ENCODE results near the gene RABL2B.

Gene RABL2B

GRCh38 chr22:50737728-50738648, 45.4 kb downstream of the RABL2B start, which contains the start of gene ACR:
ACR (plus strand) TSS chr22:50738204; CDS start chr22:50738236, 32 bp downstream.
- no peak for DNase-seq

GRCh38 chr22:50735739-50736030, 47.8 kb downstream of the RABL2B start:
- DNase-seq, result no peak

GRCh38 chr22:50734986-50735738, 48.3 kb downstream of the RABL2B start:
- DNase-seq, result no peak

- no peak for DNase-seq
These were observed 49.1 kb downstream of the RABL2B start for GRCh38 chr22:50734343-50734771.

- DNase-seq, result no peak
These were observed 49.7 kb downstream of the RABL2B start for GRCh38 chr22:50733521-50734342.

- no peak for DNase-seq
These were observed 50.8 kb downstream of the RABL2B start for GRCh38 chr22:50732681-50733080.

GRCh38 chr22:50731811-50732624, 51.4 kb downstream of the RABL2B start:
- DNase-seq, result peak in 2 of 3 donors; percentile 10 to 13

- DNase-seq, result no peak
These were observed 52.3 kb downstream of the RABL2B start for GRCh38 chr22:50730941-50731661.

GRCh38 chr22:50730013-50730891, 53.2 kb downstream of the RABL2B start:
- DNase-seq, result no peak

- no peak for DNase-seq
These were observed 53.9 kb downstream of the RABL2B start for GRCh38 chr22:50729391-50730012.

GRCh38 chr22:50728523-50728931, 54.9 kb downstream of the RABL2B start:
- no peak for DNase-seq

GRCh38 chr22:50727678-50728522, 55.5 kb downstream of the RABL2B start:
- DNase-seq, result no peak

- DNase-seq, result no peak
These were observed 56.6 kb downstream of the RABL2B start for GRCh38 chr22:50726643-50727340.

- no peak for DNase-seq
These were observed 57.8 kb downstream of the RABL2B start for GRCh38 chr22:50725597-50725996.

GRCh38 chr22:50724616-50725015, 58.8 kb downstream of the RABL2B start:
- DNase-seq, result no peak

- DNase-seq, result peak; percentile 65 to 78 (median 69)
These were observed 59.4 kb downstream of the RABL2B start for GRCh38 chr22:50723991-50724390.

- no peak for DNase-seq
These were observed 60.6 kb downstream of the RABL2B start for GRCh38 chr22:50722716-50723428.

Data from suppressor macrophage treated with lipopolysaccharide for 1 hour (primary cell).